Breast epithelium (tissue), 4 donors: ENCODE data around the gene FGF2. TPM values are rescaled to one million over a fixed set of nuclear protein-coding genes. Genes with fewer than 3 reads are reported as not detected.

Experiments
- DNase-seq, 2 donors: peaks; one replicate each; pipeline ENCODE4 v3.0.0-alpha.2; 2019; ENCODE audit warnings: low spot score in 2 of 2
- H3K27ac ChIP-seq, 2 donors: fragments of 200-600 bp; sonication (generic) in 1 of 2; one replicate each; pipeline ENCODE4 v1.5.1; 2016 to 2019; ENCODE audit warnings: mild to moderate bottlenecking in 1 of 2
- H3K27me3 ChIP-seq, 2 donors: fragments of 200-600 bp; sonication (generic) in 1 of 2; one replicate each; pipeline versions ENCODE4 v1.5.1 to v1.6.0; 2017 to 2019; ENCODE audit warnings: control low read depth in 1 of 2, mild to moderate bottlenecking in 1 of 2
- H3K36me3 ChIP-seq: fragments of 200-600 bp; one replicate; pipeline ENCODE4 v1.5.1; 2019
- H3K4me1 ChIP-seq, 2 donors: fragments of 200-600 bp; sonication (generic); one replicate each; pipeline ENCODE4 v1.5.1; 2016 to 2019; ENCODE audit warnings: control low read depth in 1 of 2
- H3K4me3 ChIP-seq, 3 donors: fragments of 200-600 bp; sonication (generic); 1 replicate in 2 of 3; 2 replicates in 1 of 3; pipeline ENCODE4 v1.5.1; 2016 to 2019; ENCODE audit warnings: mild to moderate bottlenecking in 3 of 3, moderate library complexity in 2 of 3
- H3K9me3 ChIP-seq, 2 donors: fragments of 200-600 bp; sonication (generic) in 1 of 2; one replicate each; pipeline ENCODE4 v1.5.1; 2016 to 2019; ENCODE audit warnings: control low read depth in 1 of 2
- CTCF ChIP-seq, 3 donors: fragments of 450-650 bp; IDR thresholded peaks; one replicate each; pipeline ENCODE4 v1.5.1; 2016 to 2017; ENCODE audit warnings: antibody characterized with exemption in 3 of 3, mild to moderate bottlenecking in 3 of 3, moderate library complexity in 3 of 3
- POLR2A ChIP-seq: fragments of 450-650 bp; IDR thresholded peaks from one replicate; pipeline ENCODE4 v1.6.1; 2016; ENCODE audit warnings: antibody characterized with exemption, mild to moderate bottlenecking, moderate library complexity
- POLR2AphosphoS5 ChIP-seq, 3 donors: sonication (generic); formaldehyde crosslinking; IDR thresholded peaks; one replicate each; pipeline ENCODE4 v1.6.1; 2017; ENCODE audit warnings: antibody characterized with exemption in 3 of 3
- intact Hi-C: fragments of 100-400 bp; cut with DNase I; formaldehyde crosslinking; loops from one replicate; pipeline ENCODE4 v1.15.1; 2023; ENCODE audit warnings: low total_unique reads
- total RNA-seq, 3 donors: library from RNA; depleted of rRNA; stranded (reverse); fragments of >200 nt; gene quantifications; one replicate each; pipeline ENCODE4 v1.1.0, GENCODE V29; 2016

Gene FGF2
- total RNA-seq, 3 donors from 2014 or later = 21.6 to 53.6 (median 33.0) TPM

- DNase-seq = peak in 1 of 2 donors; percentile 36
These were observed 1.4 kb downstream of the FGF2 start for GRCh38 chr4:122827879-122828601.

GRCh38 chr4:122830426-122831095 lies 3.9 kb downstream of the FGF2 start:
- H3K27me3 ChIP-seq = no peaks in the 10 kb centered on the region
- H3K36me3 ChIP-seq = no peaks in the 10 kb centered on the region
- TF ChIP-seq POLR2AphosphoS5 (IDR thresholded peaks at IDR 0.05) = no peak
- TF ChIP-seq CTCF (IDR thresholded peaks at IDR 0.05) = no peak
- TF ChIP-seq POLR2A = no peak
- DNase-seq = no peak
- peak overlapping the region; percentile 77 to 92 for H3K27ac ChIP-seq
- H3K9me3 ChIP-seq = no peaks in the 10 kb centered on the region
- H3K4me3 ChIP-seq = peak overlapping the region in 1 of 3 donors; percentile 79
- intact Hi-C loops = no loop called here
- H3K4me1 ChIP-seq = peaks cover 5 to 10% of the 10 kb centered on the region in 2 donors

More at GRCh38 chr4:122827879-122828601, 1.4 kb downstream of the FGF2 start:
- Histone ChIP-seq H3K27ac (peak overlapping the region; percentile 92), H3K9me3 (no peaks in the 10 kb centered on the region), H3K4me1 (peaks cover 5 to 10% of the 10 kb centered on the region in 2 donors), H3K36me3 (no peaks in the 10 kb centered on the region), H3K4me3 (peak overlapping the region; percentile 78 to 82 (median 79)), H3K27me3 (no peaks in the 10 kb centered on the region)
- intact Hi-C loops = no loop called here
- TF ChIP-seq POLR2AphosphoS5 (IDR thresholded peaks at IDR 0.05) = no peak
- peak in 2 of 3 donors; percentile 42 to 46 for TF ChIP-seq CTCF (IDR thresholded peaks at IDR 0.05)

- Histone ChIP-seq H3K4me3 (no peak overlapping the region), H3K4me1 (peaks cover 0 to 10% of the 10 kb centered on the region in 2 donors), H3K27me3 (no peaks in the 10 kb centered on the region), H3K36me3 (no peaks in the 10 kb centered on the region), H3K9me3 (no peaks in the 10 kb centered on the region), H3K27ac (peak overlapping the region; percentile 77 to 92)
- no peak for DNase-seq
- no peak for TF ChIP-seq POLR2AphosphoS5 (IDR thresholded peaks at IDR 0.05)
- no peak for TF ChIP-seq POLR2A
- TF ChIP-seq CTCF (IDR thresholded peaks at IDR 0.05) = no peak
- intact Hi-C loops = no loop called here
These were observed 5.0 kb downstream of the FGF2 start for GRCh38 chr4:122831515-122832196.

GRCh38 chr4:122832732-122833131 lies 6.1 kb downstream of the FGF2 start:
- H3K4me3 ChIP-seq = peak overlapping the region in 1 of 3 donors; percentile 16
- H3K27ac ChIP-seq = peak overlapping the region; percentile 64 to 92
- intact Hi-C loops = no loop called here
- no peaks in the 10 kb centered on the region for H3K9me3 ChIP-seq
- no peaks in the 10 kb centered on the region for H3K27me3 ChIP-seq
- TF ChIP-seq POLR2A (no peak), CTCF (IDR thresholded peaks at IDR 0.05) (no peak), POLR2AphosphoS5 (IDR thresholded peaks at IDR 0.05) (no peak)
- DNase-seq = no peak
- H3K4me1 ChIP-seq = peaks cover 1 to 10% of the 10 kb centered on the region in 2 donors
- H3K36me3 ChIP-seq = no peaks in the 10 kb centered on the region
